Measurements from ENCODE around the gene FETUB. TPM values are rescaled to one million over a fixed set of nuclear protein-coding genes. Genes with fewer than 3 reads are reported as not detected.

The FETUB gene
- total RNA-seq, 1 donor = not detected

DNA sequence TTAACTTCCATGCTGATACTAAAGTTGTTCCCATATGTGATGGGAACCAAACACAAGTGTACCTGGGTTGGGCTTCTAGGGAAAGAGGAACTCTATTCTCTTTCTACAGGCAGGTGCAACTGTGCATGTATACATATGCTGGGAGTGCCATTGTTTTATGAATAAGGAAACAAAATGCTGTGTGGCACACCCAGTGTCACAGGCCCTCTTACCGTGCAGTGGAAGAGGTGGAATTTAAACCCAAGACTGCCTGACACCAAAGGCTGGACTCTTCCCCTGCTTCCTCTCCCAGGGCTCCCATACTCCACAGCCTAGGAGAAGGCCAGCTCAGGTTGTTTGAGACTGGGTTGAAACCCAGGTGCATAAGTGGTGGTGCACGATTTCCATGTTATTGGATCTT is 1.9 kb upstream of the FETUB start:
- no peak overlapping the region for H3K4me3 ChIP-seq (ENCODE audit: low read length)
- H3K4me1 ChIP-seq (ENCODE audit: insufficient read depth, low read length) = no peaks in the 10 kb centered on the region
- H3K27me3 ChIP-seq (ENCODE audit: insufficient read depth, low read length) = peaks cover 6% of the 10 kb centered on the region
- H3K9me3 ChIP-seq (ENCODE audit: low read depth, low read length) = no peaks in the 10 kb centered on the region

DNA sequence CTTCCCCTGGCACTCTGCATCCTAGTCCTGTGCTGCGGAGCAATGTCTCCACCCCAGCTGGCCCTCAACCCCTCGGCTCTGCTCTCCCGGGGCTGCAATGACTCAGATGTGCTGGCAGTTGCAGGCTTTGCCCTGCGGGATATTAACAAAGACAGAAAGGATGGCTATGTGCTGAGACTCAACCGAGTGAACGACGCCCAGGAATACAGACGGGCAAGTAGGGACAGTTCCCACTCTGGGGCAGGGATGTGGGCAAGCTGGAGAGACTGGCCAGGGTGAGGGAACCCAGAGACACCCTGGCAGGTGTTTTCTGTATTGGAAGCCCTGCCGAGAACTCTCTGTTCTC is 247 bp downstream of the FETUB start:
- no peak overlapping the region for H3K4me3 ChIP-seq (ENCODE audit: low read length)
- H3K27me3 ChIP-seq (ENCODE audit: insufficient read depth, low read length) = peaks cover 6% of the 10 kb centered on the region
- H3K4me1 ChIP-seq (ENCODE audit: insufficient read depth, low read length) = no peaks in the 10 kb centered on the region
- H3K9me3 ChIP-seq (ENCODE audit: low read depth, low read length) = no peaks in the 10 kb centered on the region

DNA sequence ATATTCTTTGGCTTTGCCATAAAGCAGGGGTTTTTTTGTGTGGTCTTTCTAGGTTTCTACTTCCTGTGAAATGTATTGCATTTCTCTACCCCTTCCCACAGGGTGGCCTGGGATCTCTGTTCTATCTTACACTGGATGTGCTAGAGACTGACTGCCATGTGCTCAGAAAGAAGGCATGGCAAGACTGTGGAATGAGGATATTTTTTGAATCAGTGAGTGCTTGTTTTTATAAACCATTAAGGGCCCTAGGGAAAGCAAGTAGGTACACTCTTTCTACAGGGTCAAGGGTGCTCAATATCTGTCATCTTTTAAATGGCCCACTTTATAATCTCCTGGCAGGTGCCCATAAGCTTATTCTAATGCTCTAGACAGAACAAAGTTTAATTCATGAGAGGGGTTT is 730 bp downstream of the FETUB start:
- H3K4me1 ChIP-seq (ENCODE audit: insufficient read depth, low read length) = no peaks in the 10 kb centered on the region
- no peaks in the 10 kb centered on the region for H3K9me3 ChIP-seq (ENCODE audit: low read depth, low read length)
- peaks cover 6% of the 10 kb centered on the region for H3K27me3 ChIP-seq (ENCODE audit: insufficient read depth, low read length)
- no peak overlapping the region for H3K4me3 ChIP-seq (ENCODE audit: low read length)

DNA sequence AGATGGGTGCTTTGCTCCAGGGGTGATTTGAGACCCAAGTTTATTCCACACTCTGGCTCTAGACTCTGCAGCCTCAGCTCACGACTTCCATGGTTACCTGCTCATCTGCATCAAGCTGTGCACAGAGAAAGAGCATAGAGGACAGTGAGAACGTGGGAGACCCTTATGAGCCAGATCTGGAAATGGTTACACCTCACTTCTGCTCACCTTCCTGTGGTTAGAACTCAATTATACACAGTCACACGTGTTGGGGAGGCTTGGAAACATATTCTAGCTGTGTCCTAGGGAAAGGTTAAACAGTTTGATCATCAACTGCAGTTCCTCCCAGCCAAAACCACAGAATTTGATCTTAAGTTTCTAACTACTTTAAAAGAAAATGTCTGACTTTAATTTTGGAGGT is 1.8 kb downstream of the FETUB start:
- Histone ChIP-seq H3K4me1 (ENCODE audit: insufficient read depth, low read length) (no peaks in the 10 kb centered on the region), H3K27me3 (ENCODE audit: insufficient read depth, low read length) (peaks cover 6% of the 10 kb centered on the region), H3K9me3 (ENCODE audit: low read depth, low read length) (no peaks in the 10 kb centered on the region), H3K4me3 (ENCODE audit: low read length) (no peak overlapping the region)

DNA sequence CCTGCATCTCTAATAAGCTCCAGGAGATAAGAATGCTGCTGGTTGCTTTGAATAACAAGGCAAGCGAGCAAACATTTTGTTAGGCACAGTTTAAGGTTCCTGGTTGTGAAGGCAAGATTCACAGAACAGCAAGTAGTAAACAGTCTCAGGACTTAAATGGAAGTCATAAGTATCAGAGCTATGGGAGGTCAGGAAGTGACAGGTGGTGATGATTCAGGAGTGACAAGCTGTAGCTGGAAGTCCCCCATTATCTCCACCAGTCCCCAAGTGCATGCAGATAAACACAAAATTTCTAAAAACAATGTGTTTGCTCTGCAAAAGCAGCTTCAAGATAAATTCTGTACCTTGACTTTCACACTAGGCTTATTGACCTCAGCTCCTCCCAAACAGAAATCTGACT is 3.3 kb downstream of the FETUB start:
- H3K4me1 ChIP-seq (ENCODE audit: insufficient read depth, low read length) = no peaks in the 10 kb centered on the region
- H3K4me3 ChIP-seq (ENCODE audit: low read length) = no peak overlapping the region
- peaks cover 3% of the 10 kb centered on the region for H3K27me3 ChIP-seq (ENCODE audit: insufficient read depth, low read length)
- no peaks in the 10 kb centered on the region for H3K9me3 ChIP-seq (ENCODE audit: low read depth, low read length)

DNA sequence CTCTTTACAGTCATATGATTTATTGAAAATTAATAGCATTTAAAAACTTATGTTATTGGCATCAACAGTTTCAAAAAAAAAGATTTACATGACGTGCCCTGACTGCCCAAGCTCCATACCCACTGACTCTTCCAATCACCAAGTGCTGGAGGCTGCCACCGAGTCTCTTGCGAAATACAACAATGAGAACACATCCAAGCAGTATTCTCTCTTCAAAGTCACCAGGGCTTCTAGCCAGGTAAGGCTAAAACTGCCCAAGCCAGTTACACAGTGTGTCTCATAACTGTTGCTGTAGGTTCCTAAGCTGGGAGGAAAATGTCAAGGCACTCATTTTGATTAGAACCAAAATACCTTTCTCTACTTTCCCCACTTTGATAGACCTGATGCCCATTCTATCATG is 4.5 kb downstream of the FETUB start:
- Histone ChIP-seq H3K4me1 (ENCODE audit: insufficient read depth, low read length) (no peaks in the 10 kb centered on the region), H3K27me3 (ENCODE audit: insufficient read depth, low read length) (peaks cover 3% of the 10 kb centered on the region), H3K4me3 (ENCODE audit: low read length) (no peak overlapping the region), H3K9me3 (ENCODE audit: low read depth, low read length) (no peaks in the 10 kb centered on the region)

DNA sequence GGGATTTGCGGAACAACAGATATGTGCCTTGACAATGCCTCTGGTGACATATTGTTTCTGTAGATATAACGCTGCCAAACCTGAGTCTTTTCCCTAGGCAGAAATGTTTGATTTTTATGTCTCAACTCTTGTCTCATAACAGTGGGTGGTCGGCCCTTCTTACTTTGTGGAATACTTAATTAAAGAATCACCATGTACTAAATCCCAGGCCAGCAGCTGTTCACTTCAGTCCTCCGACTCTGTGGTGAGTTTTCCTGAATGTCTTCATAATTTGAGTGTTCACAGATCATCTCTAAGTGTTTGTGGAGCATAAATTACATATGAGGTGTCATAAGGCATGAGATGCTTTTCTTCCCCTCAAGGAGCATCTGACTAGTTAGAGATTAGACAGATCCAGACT is 5.9 kb downstream of the FETUB start:
- H3K9me3 ChIP-seq (ENCODE audit: low read depth, low read length) = no peaks in the 10 kb centered on the region
- H3K4me1 ChIP-seq (ENCODE audit: insufficient read depth, low read length) = no peaks in the 10 kb centered on the region

DNA sequence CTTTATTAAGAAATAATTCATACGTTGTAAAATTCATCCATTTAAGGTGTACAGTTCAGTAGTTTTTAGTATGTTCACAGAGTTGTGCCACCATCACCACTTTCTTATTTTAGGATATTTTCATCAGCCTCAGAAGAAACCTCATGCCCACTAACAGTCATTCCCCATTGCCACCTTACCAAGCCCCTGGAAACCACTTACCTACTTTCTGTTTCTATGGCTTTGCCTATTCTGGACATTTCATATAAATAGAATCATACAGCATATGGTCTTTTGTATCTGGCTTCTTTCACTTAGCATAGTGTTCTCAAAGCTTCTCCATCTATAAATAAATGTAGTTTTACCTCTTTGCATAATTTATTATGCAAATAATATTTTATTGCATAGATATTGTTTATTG is 6.6 kb downstream of the FETUB start:
- Histone ChIP-seq H3K27me3 (ENCODE audit: insufficient read depth, low read length) (no peaks in the 10 kb centered on the region), H3K4me3 (ENCODE audit: low read length) (no peak overlapping the region), H3K9me3 (ENCODE audit: low read depth, low read length) (no peaks in the 10 kb centered on the region), H3K4me1 (ENCODE audit: insufficient read depth, low read length) (no peaks in the 10 kb centered on the region)

More for the DNA sequence above, 5.9 kb downstream of the FETUB start:
- Histone ChIP-seq H3K4me3 (ENCODE audit: low read length) (no peak overlapping the region), H3K27me3 (ENCODE audit: insufficient read depth, low read length) (peaks cover 2% of the 10 kb centered on the region)

DNA sequence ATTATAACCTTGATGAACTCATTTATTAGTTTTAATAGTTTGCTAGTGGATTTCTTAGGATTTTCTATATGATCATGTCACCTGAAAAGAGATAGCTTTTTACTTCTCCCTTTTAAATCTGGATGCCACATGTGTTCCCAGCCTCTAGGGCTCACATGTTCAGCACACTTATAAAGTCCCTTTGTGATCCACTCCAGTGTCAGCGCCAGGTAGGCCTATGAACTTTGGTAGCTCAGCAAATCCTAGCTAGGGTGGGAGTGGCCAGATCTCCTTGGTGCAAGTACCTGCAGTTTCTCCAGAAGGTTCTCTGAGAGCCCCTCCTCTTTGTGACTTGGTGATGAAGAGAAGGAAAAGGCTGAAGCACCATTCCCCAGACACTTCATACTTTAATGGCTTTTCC is 8.7 kb downstream of the FETUB start:
- no peak overlapping the region for H3K4me3 ChIP-seq (ENCODE audit: low read length)
- H3K4me1 ChIP-seq (ENCODE audit: insufficient read depth, low read length) = peaks cover 7% of the 10 kb centered on the region
- no peaks in the 10 kb centered on the region for H3K9me3 ChIP-seq (ENCODE audit: low read depth, low read length)
- no peaks in the 10 kb centered on the region for H3K27me3 ChIP-seq (ENCODE audit: insufficient read depth, low read length)

DNA sequence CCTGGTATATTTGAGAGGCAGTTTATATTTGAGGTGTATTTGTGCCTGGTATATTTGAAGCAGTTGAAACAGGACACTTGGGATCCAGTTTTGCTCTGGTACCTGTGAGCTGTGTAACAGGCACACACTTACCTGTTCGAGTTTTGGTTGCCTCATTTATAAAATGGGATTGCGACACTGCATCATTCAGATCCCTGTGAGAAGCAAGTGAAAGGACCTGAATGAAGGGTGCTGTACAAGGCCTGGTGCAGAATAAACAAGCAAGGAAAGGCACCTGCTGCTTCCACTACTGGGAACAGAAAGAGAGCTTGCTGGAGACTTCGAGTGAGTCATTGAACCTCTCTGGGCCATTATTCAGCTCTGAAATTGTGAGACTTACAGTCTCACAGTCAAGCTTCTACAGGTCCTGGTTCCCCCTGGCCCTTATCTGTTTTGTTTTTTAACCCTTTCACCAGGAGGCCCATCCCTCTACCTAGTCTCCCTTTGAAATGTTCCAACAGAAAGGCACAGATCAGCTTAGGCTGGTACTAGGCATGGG is 11.5 kb downstream of the FETUB start:
- Histone ChIP-seq H3K27me3 (ENCODE audit: insufficient read depth, low read length) (no peaks in the 10 kb centered on the region), H3K9me3 (ENCODE audit: low read depth, low read length) (no peaks in the 10 kb centered on the region), H3K4me1 (ENCODE audit: insufficient read depth, low read length) (peaks cover 7% of the 10 kb centered on the region), H3K4me3 (ENCODE audit: low read length) (no peak overlapping the region)

DNA sequence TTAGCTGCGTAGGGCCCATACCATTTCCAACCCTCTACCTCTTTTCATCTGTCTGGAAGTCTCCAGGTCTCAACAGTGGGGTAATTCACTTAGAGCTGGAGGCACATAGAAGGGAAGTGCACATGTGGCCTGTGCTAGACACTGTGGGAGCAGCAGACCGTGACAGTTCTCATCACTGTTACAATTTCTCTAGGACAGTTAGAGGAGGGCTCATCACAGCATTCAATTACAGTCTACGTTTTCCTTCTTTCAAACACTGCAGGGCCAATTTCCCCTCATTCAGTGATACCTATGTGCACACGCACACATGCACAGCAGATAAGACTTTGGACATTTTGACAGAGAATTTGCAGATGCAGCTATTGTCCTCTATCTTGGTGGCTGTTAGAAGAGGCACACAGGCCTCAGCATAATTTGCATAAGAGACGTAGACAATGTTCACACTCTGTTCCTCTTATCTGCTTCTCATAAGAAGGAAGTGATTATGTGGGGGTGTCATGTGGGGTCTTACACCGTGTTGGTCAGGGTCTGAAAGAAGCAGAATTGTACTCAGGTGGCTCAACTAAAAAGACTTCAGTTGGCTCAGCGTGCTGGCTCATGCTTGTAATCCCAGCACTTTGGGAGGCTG is 13.0 kb downstream of the FETUB start:
- Histone ChIP-seq H3K27me3 (ENCODE audit: insufficient read depth, low read length) (no peaks in the 10 kb centered on the region), H3K9me3 (ENCODE audit: low read depth, low read length) (no peaks in the 10 kb centered on the region), H3K4me1 (ENCODE audit: insufficient read depth, low read length) (peaks cover 7% of the 10 kb centered on the region), H3K4me3 (ENCODE audit: low read length) (no peak overlapping the region)

DNA sequence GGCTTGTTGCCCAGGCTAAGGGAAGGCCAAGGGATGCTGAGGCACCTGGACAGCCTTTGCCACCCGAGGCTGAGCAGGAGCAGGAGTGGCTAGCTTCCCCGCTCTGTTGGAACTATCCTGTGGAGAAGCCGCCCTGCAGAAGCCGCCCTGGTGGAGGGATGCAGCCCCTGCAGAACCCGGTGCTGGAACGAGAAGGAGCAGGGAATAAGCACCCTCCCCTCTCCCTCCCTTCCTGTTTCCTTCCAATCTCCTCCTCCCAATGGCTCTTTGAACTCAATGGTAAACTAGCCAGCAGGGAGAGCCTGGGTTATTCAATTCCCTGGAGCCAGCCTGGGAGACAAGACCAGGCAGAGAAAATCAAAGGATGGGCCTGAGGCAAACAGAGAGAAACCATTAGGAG is 13.8 kb downstream of the FETUB start:
- Histone ChIP-seq H3K4me1 (ENCODE audit: insufficient read depth, low read length) (peaks cover 7% of the 10 kb centered on the region), H3K4me3 (ENCODE audit: low read length) (no peak overlapping the region), H3K9me3 (ENCODE audit: low read depth, low read length) (no peaks in the 10 kb centered on the region), H3K27me3 (ENCODE audit: insufficient read depth, low read length) (no peaks in the 10 kb centered on the region)

DNA sequence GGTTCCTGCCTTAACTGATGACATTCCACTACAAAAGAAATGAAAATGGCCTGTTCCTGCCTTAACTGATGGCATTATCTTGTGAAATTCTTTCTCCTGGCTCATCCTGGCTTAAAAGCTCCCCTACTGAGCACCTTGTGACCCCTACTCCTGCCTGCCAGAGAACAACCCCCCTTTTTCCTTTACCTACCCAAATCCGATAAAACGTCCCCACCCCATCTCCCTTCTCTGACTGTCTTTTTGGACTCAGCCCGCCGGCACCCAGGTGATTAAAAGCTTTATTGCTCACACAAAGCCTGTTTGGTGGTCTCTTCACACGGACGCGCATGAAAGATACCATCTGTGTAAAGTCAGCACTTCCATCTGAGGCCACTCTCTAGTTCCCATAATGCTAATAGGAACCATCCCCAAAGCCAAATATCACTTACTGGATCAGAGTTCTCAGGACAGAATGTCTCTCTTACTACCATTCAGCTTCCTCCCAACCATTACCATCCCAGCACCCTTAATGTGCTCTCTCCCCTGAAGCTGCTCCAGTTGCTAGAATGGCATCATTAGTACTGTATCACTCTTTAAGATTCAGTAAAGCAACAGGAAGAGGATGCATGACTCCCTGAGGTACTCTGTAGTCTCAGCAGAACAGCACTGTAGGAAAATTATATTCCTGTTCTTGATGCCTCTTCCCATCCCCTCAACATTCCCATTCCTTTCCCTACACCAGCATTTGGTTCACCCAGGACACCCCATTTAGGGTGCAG is 23.3 kb downstream of the FETUB start:
- no peak overlapping the region for H3K4me3 ChIP-seq (ENCODE audit: low read length)
- peaks cover 5% of the 10 kb centered on the region for H3K27me3 ChIP-seq (ENCODE audit: insufficient read depth, low read length)
- H3K4me1 ChIP-seq (ENCODE audit: insufficient read depth, low read length) = no peaks in the 10 kb centered on the region
- H3K9me3 ChIP-seq (ENCODE audit: low read depth, low read length) = no peaks in the 10 kb centered on the region

DNA sequence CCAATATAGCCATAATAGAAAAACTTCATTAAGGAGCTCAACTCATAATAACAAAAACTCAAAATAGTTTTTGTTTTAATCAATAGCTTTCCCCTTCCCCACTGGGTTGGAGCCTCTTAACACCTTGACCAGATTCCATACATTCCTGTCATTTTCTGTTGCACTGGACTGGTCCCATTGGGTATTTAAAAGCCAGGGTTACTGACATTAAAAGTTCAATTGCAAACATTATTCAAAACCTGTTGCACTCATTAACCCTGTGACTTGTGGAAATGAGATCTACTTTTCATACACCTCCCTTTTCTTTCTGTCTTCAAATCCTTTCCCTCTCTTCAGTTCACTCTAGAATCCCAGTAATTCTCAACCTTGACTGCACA is 23.9 kb downstream of the FETUB start:
- no peak overlapping the region for H3K4me3 ChIP-seq (ENCODE audit: low read length)
- H3K27me3 ChIP-seq (ENCODE audit: insufficient read depth, low read length) = peaks cover 5% of the 10 kb centered on the region
- H3K4me1 ChIP-seq (ENCODE audit: insufficient read depth, low read length) = no peaks in the 10 kb centered on the region
- H3K9me3 ChIP-seq (ENCODE audit: low read depth, low read length) = no peaks in the 10 kb centered on the region

DNA sequence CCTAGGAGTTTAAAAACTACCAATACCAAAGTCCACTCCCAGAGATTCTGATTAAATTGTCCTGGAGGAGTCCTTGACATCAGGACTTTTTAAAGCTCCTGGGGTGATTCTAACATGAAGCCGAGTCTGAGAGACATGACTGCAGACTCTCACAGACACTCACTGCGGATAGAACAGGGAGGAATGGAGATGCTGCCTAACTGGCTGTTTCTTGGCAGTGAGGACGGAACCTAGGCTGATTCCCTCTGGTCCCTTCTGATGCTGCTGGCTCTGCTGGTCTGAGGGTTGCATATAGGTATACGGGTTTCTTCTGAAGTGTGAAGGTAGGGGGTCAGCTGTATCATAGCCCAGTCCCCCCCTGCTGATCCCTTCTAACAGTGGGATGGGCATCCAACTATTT is 24.3 kb downstream of the FETUB start:
- Histone ChIP-seq H3K9me3 (ENCODE audit: low read depth, low read length) (no peaks in the 10 kb centered on the region), H3K4me3 (ENCODE audit: low read length) (no peak overlapping the region), H3K4me1 (ENCODE audit: insufficient read depth, low read length) (no peaks in the 10 kb centered on the region), H3K27me3 (ENCODE audit: insufficient read depth, low read length) (peaks cover 5% of the 10 kb centered on the region)

DNA sequence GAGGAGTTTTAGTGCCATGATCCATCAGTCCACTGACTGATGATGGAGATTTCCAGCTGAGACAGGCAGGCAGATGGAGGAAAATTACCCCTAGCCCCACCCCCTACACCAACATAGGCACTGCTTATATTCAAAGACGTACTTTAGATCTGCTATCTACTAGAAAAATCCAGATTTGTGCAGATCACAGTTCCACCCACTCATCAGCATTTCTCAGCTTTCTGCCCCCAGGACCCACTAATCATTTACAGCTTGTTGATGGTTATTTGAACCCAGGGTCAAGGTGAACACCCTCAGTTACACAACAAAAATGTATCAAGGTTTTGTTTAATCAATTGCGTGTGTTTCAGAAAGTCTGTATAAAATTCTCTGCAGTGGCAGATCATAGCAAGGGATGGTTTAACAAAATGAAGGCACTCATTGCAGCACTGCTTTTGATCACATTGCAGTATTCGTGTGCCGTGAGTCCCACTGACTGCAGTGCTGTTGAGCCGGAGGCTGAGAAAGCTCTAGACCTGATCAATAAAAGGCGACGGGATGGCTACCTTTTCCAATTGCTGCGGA is 25.5 kb downstream of the FETUB start, which contains the start of gene HRG:
TSS of gene HRG (plus strand) at position 390 of the 564 bp plus-strand sequence. CDS start at position 408, 18 bp downstream.
- peaks cover 5% of the 10 kb centered on the region for H3K27me3 ChIP-seq (ENCODE audit: insufficient read depth, low read length)
- no peaks in the 10 kb centered on the region for H3K4me1 ChIP-seq (ENCODE audit: insufficient read depth, low read length)
- H3K4me3 ChIP-seq (ENCODE audit: low read length) = no peak within 1 kb of the TSS
- no peaks in the 10 kb centered on the region for H3K9me3 ChIP-seq (ENCODE audit: low read depth, low read length)

All from mononuclear cell (primary cell).